Neural progenitor cell (in vitro differentiated cells): ENCODE measurements around the gene PAM. TPM values are rescaled to one million over a fixed set of nuclear protein-coding genes. Genes with fewer than 3 reads are reported as not detected.
A peak's percentile ranks its signal among the peaks of the same experiment; 100 is the strongest.

Experiments used
- DNase-seq: peaks from one replicate; pipeline ENCODE4 v3.0.0-alpha.2; 2016; ENCODE audit warnings: low spot score
- H2AFZ ChIP-seq: fragments of 200-600 bp; sonication (generic); replicated peaks from 2 replicates; pipeline ENCODE4 v1.6.1; 2016; ENCODE audit warnings: antibody characterized with exemption
- H3F3A ChIP-seq: fragments of 200-600 bp; sonication (generic); 2 replicates; pipeline ENCODE4 v1.6.1; 2016; ENCODE audit warnings: antibody characterized with exemption, low read depth
- H3K27ac ChIP-seq: fragments of 200-600 bp; sonication (generic); 2 replicates; pipeline ENCODE4 v1.5.1; 2016; ENCODE audit warnings: mild to moderate bottlenecking
- H3K27me3 ChIP-seq: fragments of 200-600 bp; sonication (generic); 2 replicates; pipeline ENCODE4 v1.6.1; 2016; ENCODE audit warnings: mild to moderate bottlenecking, moderate library complexity
- H3K36me3 ChIP-seq: fragments of 200-600 bp; sonication (generic); 2 replicates; pipeline ENCODE4 v1.5.1; 2016
- H3K4me1 ChIP-seq: fragments of 200-600 bp; sonication (generic); 2 replicates; pipeline ENCODE4 v1.6.1; 2016; ENCODE audit warnings: mixed run types
- H3K4me2 ChIP-seq: fragments of 200-600 bp; sonication (generic); 2 replicates; pipeline ENCODE4 v1.6.1; 2016
- H3K4me3 ChIP-seq: fragments of 200-600 bp; sonication (generic); 2 replicates; pipeline ENCODE4 v1.5.1; 2016
- H3K79me2 ChIP-seq: fragments of 200-600 bp; sonication (generic); 2 replicates; pipeline ENCODE4 v1.6.1; 2016; ENCODE audit warnings: low read depth
- H3K9ac ChIP-seq: fragments of 200-600 bp; sonication (generic); 2 replicates; pipeline ENCODE4 v1.6.1; 2016
- H3K9me3 ChIP-seq: fragments of 200-600 bp; sonication (generic); 2 replicates; pipeline ENCODE4 v1.5.1; 2016; ENCODE audit warnings: low read depth
- H4K20me1 ChIP-seq: fragments of 200-600 bp; sonication (generic); 2 replicates; pipeline ENCODE4 v1.6.1; 2016; ENCODE audit warnings: low read depth
- H3K27ac Mint-ChIP-seq: 3 replicates; pipeline ENCODE4 v1.8.0; 2021; ENCODE audit warnings: mixed read lengths
- H3K27me3 Mint-ChIP-seq: 2 replicates; pipeline ENCODE4 v1.8.0; 2022; ENCODE audit warnings: low read depth, mild to moderate bottlenecking, inconsistent platforms, moderate library complexity, mixed read lengths; ENCODE audit not compliant: insufficient read depth
- H3K36me3 Mint-ChIP-seq: 3 replicates; pipeline ENCODE4 v1.8.0; 2021; ENCODE audit warnings: mixed read lengths
- H3K4me1 Mint-ChIP-seq: 3 replicates; pipeline ENCODE4 v1.8.0; 2021; ENCODE audit warnings: mixed read lengths
- H3K4me3 Mint-ChIP-seq: 3 replicates; pipeline ENCODE4 v1.8.0; 2021; ENCODE audit warnings: mild to moderate bottlenecking, moderate library complexity, mixed read lengths
- H3K9me3 Mint-ChIP-seq: 3 replicates; pipeline ENCODE4 v1.8.0; 2020; ENCODE audit warnings: mixed read lengths
- CTCF ChIP-seq: fragments of 200-600 bp; sonication (generic); IDR thresholded peaks from 2 replicates; pipeline ENCODE4 v1.5.1; 2017; ENCODE audit warnings: antibody characterized with exemption, mild to moderate bottlenecking
- EZH2 ChIP-seq: fragments of 200-600 bp; sonication (generic); IDR thresholded peaks from 2 replicates; pipeline ENCODE4 v1.6.1; 2017; ENCODE audit warnings: antibody characterized with exemption, mild to moderate bottlenecking, moderate library complexity
- EZH2phosphoT487 ChIP-seq: fragments of 200-600 bp; sonication (generic); IDR thresholded peaks from 2 replicates; pipeline ENCODE4 v1.6.1; 2017; ENCODE audit warnings: antibody characterized with exemption
- total RNA-seq: library from RNA; depleted of rRNA; stranded (reverse); fragments of >200 nt; gene quantifications from 2 replicates; pipeline ENCODE4 v1.2.3, GENCODE V29; 2015; ENCODE audit warnings: low replicate concordance

Gene PAM
- total RNA-seq, 1 donor from 2014 or later: 246 TPM

GRCh38 chr5:102762562-102763227 lies 7.6 kb downstream of the PAM start:
- H3K9me3 Mint-ChIP-seq: peaks cover 4% of the 10 kb centered on the region
- no peak overlapping the region for H3K27ac ChIP-seq
- no peaks in the 10 kb centered on the region for H3K36me3 ChIP-seq
- TF ChIP-seq EZH2phosphoT487 (no peak), CTCF (no peak), EZH2 (no peak)
- H2AFZ ChIP-seq: no peak overlapping the region
- H3K36me3 Mint-ChIP-seq: peaks cover 26% of the 10 kb centered on the region
- H3K4me3 ChIP-seq: no peak overlapping the region
- peak overlapping the region; percentile 50 for H3K27ac Mint-ChIP-seq
- H3K9ac ChIP-seq: no peak overlapping the region
- peaks cover 78% of the 10 kb centered on the region for H3K4me1 Mint-ChIP-seq
- no peaks in the 10 kb centered on the region for H3F3A ChIP-seq
- no peak overlapping the region for H3K4me2 ChIP-seq
- H3K79me2 ChIP-seq: peaks cover 30% of the 10 kb centered on the region
- no peaks in the 10 kb centered on the region for H3K27me3 ChIP-seq
- H4K20me1 ChIP-seq: no peaks in the 10 kb centered on the region
- H3K9me3 ChIP-seq: no peaks in the 10 kb centered on the region
- no peak for DNase-seq
- no peak overlapping the region for H3K4me3 Mint-ChIP-seq
- no peaks in the 10 kb centered on the region for H3K27me3 Mint-ChIP-seq
- H3K4me1 ChIP-seq: peaks cover 38% of the 10 kb centered on the region

- Histone ChIP-seq H3F3A (no peaks in the 10 kb centered on the region), H3K9ac (no peak overlapping the region), H3K4me3 (no peak overlapping the region), H3K27me3 (no peaks in the 10 kb centered on the region), H3K4me2 (no peak overlapping the region), H3K36me3 (no peaks in the 10 kb centered on the region), H4K20me1 (no peaks in the 10 kb centered on the region), H2AFZ (no peak overlapping the region), H3K27ac (no peak overlapping the region), H3K9me3 (no peaks in the 10 kb centered on the region), H3K79me2 (peaks cover 31% of the 10 kb centered on the region), H3K4me1 (peaks cover 39% of the 10 kb centered on the region)
- Mint-ChIP-seq H3K36me3 (peaks cover 27% of the 10 kb centered on the region), H3K4me3 (no peak overlapping the region), H3K27me3 (no peaks in the 10 kb centered on the region), H3K9me3 (peaks cover 4% of the 10 kb centered on the region), H3K4me1 (peaks cover 72% of the 10 kb centered on the region), H3K27ac (peak overlapping the region; percentile 24)
- no peak for DNase-seq
- TF ChIP-seq CTCF (no peak), EZH2phosphoT487 (no peak), EZH2 (no peak)
Measured at GRCh38 chr5:102763734-102764133, 8.6 kb downstream of the PAM start.

- TF ChIP-seq CTCF: no peak
- TF ChIP-seq EZH2phosphoT487: no peak
- no peak for TF ChIP-seq EZH2
- no peaks in the 10 kb centered on the region for H3K9me3 ChIP-seq
- H3K27me3 ChIP-seq: no peaks in the 10 kb centered on the region
- H3K36me3 ChIP-seq: no peaks in the 10 kb centered on the region
- H3K27ac Mint-ChIP-seq: no peak overlapping the region
- H3K4me1 ChIP-seq: peaks cover 39% of the 10 kb centered on the region
- H4K20me1 ChIP-seq: no peaks in the 10 kb centered on the region
- no peak overlapping the region for H3K4me3 ChIP-seq
- peaks cover 4% of the 10 kb centered on the region for H3K9me3 Mint-ChIP-seq
- no peak overlapping the region for H3K4me3 Mint-ChIP-seq
- H3K9ac ChIP-seq: no peak overlapping the region
- H3K4me1 Mint-ChIP-seq: peaks cover 67% of the 10 kb centered on the region
- no peak overlapping the region for H3K27ac ChIP-seq
- no peak overlapping the region for H2AFZ ChIP-seq
- peaks cover 32% of the 10 kb centered on the region for H3K79me2 ChIP-seq
- H3K4me2 ChIP-seq: no peak overlapping the region
- no peak for DNase-seq
- no peaks in the 10 kb centered on the region for H3K27me3 Mint-ChIP-seq
- H3K36me3 Mint-ChIP-seq: peaks cover 27% of the 10 kb centered on the region
- H3F3A ChIP-seq: no peaks in the 10 kb centered on the region
Measured at GRCh38 chr5:102764381-102765004, 9.4 kb downstream of the PAM start.
